ENCODE results near the gene ACOXL.

Gene ACOXL

GRCh38 chr2:111167863-111168162 is 435.4 kb downstream of the ACOXL start:
- no peak for DNase-seq (ENCODE audit: low spot score)
